Measurements from ENCODE around the gene GPR161.
A peak's percentile ranks its signal among the peaks of the same experiment; 100 is the strongest.

- TF ChIP-seq CTCF (conservative IDR thresholded peaks at IDR 0.05; ENCODE audit: low read length) (0 out of 2 replicates have a peak, but pooled peaks have one; percentile 19), EZH2phosphoT487 (IDR thresholded peaks at IDR 0.05; ENCODE audit: borderline replicate concordance, low read depth, low read length) (no peak)
Observed at GRCh38 chr1:168086438-168086837, 50.3 kb downstream of the GPR161 start.
